ENCODE measurements around the gene FAM131B.
A peak's percentile ranks its signal among the peaks of the same experiment; 100 is the strongest.

The FAM131B gene

GRCh38 chr7:143382791-143383641 is 20.5 kb upstream of the FAM131B start:
- H3K27ac ChIP-seq, result peak overlapping the region; percentile 95
- ChIA-PET CTCF (no interaction called here), POLR2A (ENCODE audit: low non-redundant PET) (no interaction called here)
- TF ChIP-seq CTCF (conservative IDR thresholded peaks at IDR 0.05; ENCODE audit: low read depth), result no peak
- no peak for DNase-seq (ENCODE audit: low spot score)

- POLR2A ChIA-PET (ENCODE audit: low non-redundant PET), result interaction anchor here (0.6 kb wide), 1 partner anchor 33 kb away, joined by 6 read pairs; no protein-coding TSS in a partner anchor
- peak overlapping the region; percentile 95 for H3K27ac ChIP-seq
- CTCF ChIA-PET, result interaction anchor here (0.9 kb wide), 1 partner anchor 10 kb away, joined by 4 read pairs; no protein-coding TSS in a partner anchor
- DNase-seq (ENCODE audit: low spot score), result no peak
- TF ChIP-seq CTCF (conservative IDR thresholded peaks at IDR 0.05; ENCODE audit: low read depth), result no peak
These were observed 19.7 kb upstream of the FAM131B start for GRCh38 chr7:143382126-143382790.

DNA sequence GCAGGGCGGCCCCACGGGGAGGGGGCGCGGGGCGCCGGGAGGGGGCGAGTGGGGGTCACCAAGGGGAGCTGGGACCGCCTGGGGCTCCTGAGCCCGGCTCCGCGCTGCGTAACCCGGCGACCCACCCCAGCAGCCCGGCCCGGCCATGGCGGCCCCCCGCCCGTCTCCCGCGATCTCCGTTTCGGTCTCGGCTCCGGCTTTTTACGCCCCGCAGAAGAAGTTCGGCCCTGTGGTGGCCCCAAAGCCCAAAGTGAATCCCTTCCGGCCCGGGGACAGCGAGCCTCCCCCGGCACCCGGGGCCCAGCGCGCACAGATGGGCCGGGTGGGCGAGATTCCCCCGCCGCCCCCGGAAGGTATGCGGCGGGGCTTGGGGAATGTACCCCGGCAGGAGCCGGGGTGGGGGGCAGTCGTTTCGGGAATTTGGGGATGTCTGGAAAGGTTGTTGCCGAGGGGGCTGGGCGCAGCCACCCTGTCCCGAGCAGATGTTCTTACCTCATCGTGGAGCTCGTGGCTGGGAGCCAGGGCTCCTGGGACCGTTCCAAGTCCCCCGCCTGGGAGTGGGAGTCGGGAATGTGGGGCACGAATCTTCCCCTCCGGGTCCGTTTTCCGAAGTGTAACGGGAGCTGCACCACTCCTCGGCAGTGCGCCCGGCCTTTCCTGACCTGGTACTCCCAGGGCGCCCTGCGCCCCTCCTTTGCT is 19.1 kb upstream of the FAM131B start:
- peak; percentile 54 for DNase-seq (ENCODE audit: low spot score)
- POLR2A ChIA-PET (ENCODE audit: low non-redundant PET), result interaction anchor here (0.6 kb wide), 1 partner anchor 33 kb away, joined by 6 read pairs; no protein-coding TSS in a partner anchor
- no peak for TF ChIP-seq CTCF (conservative IDR thresholded peaks at IDR 0.05; ENCODE audit: low read depth)
- CTCF ChIA-PET, result interaction anchor here (0.9 kb wide), 1 partner anchor 11 kb away, joined by 4 read pairs; no protein-coding TSS in a partner anchor
- H3K27ac ChIP-seq, result peak overlapping the region; percentile 95

DNA sequence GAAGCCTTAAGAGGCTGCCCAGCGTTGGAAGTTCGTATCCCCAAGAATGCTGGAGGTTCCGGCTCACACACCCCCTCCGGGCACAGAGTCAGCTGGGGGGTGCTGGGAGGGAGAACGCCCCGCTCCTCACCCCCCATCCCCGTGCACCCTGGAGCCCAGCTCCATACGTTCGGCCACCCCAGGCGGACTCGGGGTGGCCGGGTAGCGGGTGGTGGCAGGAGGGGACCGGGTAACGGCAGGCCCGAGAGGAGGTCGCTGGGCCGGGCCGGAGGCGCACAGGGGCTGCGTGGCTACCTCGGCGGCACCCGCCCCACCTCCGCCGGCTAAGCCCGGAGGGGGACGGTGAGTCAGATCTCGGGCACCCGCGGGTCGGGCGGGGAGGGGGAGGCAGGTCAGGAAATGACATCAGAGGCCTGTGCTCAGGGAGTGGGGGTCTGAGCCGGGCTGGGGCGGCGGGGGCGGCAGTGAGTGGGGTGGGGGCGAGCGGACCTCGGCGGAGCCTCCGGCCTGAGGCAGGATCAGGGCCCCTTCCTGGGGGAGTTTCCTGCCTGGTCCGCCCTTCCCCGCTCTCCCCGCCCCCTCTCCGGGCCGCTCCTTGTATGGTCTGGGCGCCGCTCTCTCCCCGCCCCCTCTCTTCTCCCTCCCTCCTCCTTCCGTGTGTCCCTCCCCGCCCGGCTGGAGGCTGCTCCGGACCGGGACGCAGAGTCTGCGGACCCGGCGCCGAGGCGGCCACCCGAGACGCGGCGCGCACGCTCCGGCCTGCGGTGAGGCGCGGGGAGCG is 18.3 kb upstream of the FAM131B start, which contains the start of gene ZYX:
Gene ZYX (plus strand): TSS at position 700 of the 781 bp plus-strand sequence. CDS start 227 bp downstream, outside the sequence.
- ChIA-PET CTCF (interaction anchor here (0.6 to 1.8 kb wide), 8 partner anchors 11 to 1731 kb away, joined by 3 to 17 read pairs (median 6); no protein-coding TSS in a partner anchor), POLR2A (ENCODE audit: low non-redundant PET) (interaction anchor here (0.7 kb wide), 1 partner anchor 62 kb away, joined by 5 read pairs; no protein-coding TSS in a partner anchor)
- no peak for TF ChIP-seq CTCF (conservative IDR thresholded peaks at IDR 0.05; ENCODE audit: low read depth)

GRCh38 chr7:143380260-143380645 is 17.7 kb upstream of the FAM131B start:
- peak; percentile 59 for DNase-seq (ENCODE audit: low spot score)
- CTCF ChIA-PET, result interaction anchor here (0.6 to 1.8 kb wide), 9 partner anchors 11 to 1731 kb away, joined by 3 to 17 read pairs (median 5); no protein-coding TSS in a partner anchor
- peak overlapping the region; percentile 95 for H3K27ac ChIP-seq
- peak; percentile 97 for TF ChIP-seq CTCF (conservative IDR thresholded peaks at IDR 0.05; ENCODE audit: low read depth)
- POLR2A ChIA-PET (ENCODE audit: low non-redundant PET), result interaction anchor here (0.7 kb wide), 1 partner anchor 61 kb away, joined by 5 read pairs; no protein-coding TSS in a partner anchor

More for the DNA sequence above, 18.3 kb upstream of the FAM131B start, which contains the start of gene ZYX:
- H3K27ac ChIP-seq, result peak within 1 kb of the TSS; percentile 95
- DNase-seq (ENCODE audit: low spot score), result peak; percentile 95
